ENCODE measurements around the gene AGR2.

AGR2 gene

GRCh38 chr7:16812542-16813231, 7.9 kb upstream of the AGR2 start:
- DNase-seq, result no peak

DNA sequence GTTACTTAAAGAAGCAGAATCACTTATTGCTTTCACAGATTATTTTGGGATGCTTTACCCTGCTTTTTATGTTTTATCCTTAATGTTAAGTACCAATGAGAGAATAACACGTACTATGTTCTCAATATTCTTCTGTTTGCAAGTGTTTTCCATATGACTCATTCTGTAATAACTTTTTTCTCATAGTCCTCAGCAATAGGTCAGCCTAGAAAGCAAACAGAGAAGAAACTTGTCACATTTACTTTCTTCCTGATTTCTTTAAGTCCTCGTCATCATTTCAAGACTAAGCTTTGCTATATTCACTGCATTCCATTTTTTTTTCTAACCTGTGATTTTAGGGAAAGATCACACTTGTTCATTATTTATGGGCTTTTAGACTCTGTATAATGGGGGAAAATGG, 6.8 kb upstream of the AGR2 start:
- DNase-seq, result no peak

DNA sequence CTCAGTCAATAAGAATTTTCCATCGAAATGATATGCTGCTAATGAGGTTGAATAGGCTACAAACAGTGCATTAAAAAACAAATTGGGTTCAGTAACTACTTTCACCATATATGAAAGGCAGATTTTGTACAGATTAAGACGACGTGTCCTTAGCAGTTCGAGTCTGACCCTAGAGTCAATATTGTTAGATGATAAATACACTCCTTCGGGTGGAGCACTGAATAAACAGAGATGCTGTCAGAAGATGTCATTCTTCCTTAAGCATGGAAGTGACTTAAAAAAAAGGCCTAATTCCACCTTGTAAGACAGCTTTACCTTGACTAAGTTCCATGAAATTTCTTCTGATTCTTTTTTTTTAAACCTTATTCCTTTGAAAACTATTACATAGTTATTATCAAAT, 5.8 kb upstream of the AGR2 start:
- no peak for DNase-seq

DNA sequence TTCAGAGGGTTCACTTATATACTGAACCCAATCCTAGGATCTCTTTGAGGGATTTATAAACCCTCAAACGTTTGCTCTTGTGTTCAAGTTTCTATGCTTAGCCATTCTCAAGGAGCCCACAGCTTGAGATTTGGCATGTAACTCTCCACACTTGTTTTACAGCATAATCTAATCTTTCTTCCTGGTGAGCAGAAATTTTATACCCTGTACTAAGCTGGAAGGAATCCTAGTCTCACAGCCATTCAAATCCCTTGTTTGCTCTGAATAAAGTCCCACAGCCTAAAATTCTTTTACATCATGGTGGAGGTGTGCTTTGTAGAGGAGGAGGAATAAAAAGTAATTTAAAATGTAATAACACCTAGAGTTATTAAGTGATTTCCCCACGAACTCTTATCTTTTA, 5.3 kb upstream of the AGR2 start:
- no peak for DNase-seq

DNA sequence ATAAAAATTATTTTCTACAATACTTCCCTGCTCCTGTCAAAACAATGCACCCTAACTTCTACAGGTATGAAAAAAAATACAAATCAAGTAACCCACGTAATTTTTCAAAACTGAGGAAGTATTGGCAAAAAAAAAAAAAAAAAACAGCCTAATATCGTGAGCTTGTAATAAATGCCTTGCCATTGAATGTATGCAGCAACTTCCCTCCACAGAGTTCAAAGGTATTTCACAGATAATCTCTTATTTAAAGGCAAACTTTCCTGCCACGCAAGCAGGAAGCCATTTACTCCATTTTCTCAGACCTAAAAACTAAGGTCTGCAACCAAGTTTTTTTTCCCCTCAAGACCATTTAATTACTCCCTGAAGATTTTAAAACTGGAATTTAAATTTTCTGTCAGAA, 642 bp upstream of the AGR2 start:
- no peak for DNase-seq

- DNase-seq, result no peak
Measured at GRCh38 chr7:16803881-16804673, 722 bp downstream of the AGR2 start.

- no peak for DNase-seq
Measured at GRCh38 chr7:16803125-16803524, 1.7 kb downstream of the AGR2 start.

GRCh38 chr7:16801579-16801978, 3.2 kb downstream of the AGR2 start:
- no peak for DNase-seq

DNA sequence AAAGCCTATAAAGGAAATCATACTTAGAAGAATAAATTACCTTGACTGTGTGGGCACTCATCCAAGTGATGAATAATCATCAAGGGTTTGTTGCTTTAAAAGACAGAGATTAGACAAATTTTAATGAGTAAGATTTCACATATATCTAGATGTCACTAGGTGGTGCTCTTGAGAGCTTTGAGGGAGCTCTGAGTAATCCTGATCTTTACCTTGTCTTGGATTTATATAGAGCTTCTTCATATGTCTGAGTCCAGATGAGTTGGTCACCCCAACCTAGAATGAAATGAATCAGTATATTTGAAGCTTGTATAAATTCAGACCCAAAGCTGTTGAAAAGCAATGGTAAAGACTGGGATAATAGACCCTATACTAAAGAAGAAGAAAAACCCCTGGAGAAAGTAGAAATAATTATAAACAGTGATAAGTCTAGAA, 3.7 kb downstream of the AGR2 start:
- no peak for DNase-seq

DNA sequence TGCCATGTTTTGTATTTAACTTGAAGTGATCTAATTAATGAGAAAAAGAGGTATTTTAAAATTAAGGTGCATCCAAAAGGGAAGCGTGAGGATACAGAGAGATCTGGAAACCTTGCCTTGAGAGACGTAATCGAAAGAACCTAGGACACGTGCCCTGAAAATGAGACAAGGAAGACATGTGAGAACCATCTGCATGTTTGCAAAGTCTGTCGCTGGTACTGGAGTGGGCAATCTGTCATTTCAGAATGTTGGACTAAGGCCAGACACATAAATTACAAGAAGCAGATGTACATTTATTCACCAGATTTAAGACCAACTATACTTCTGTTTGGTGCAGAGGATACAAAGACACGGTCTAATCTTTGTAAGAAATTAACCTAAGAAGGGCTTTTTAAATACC, 9.2 kb downstream of the AGR2 start:
- DNase-seq, result no peak

- no peak for DNase-seq
Measured at GRCh38 chr7:16794986-16795385, 9.8 kb downstream of the AGR2 start.

- DNase-seq, result no peak
Measured at GRCh38 chr7:16791905-16792698, 12.7 kb downstream of the AGR2 start.

DNA sequence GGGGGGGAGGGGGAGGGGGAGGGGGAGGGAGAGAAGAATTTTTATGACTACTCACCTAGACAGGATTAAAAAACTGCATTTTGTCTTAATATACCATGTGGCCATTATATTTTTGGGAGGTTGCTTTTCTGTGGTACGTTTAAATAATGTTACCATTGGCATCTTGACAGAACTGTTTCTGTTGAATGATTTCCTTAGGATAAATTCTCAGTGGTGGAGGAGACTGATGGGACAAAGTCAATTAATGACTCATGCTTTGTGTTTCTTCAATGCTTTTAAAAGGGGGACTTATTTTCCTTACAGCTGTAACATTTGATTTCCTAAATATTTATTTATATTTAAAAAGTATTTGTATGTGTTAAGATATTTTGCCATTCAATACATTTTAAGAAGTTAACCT, 13.7 kb downstream of the AGR2 start:
- no peak for DNase-seq

DNA sequence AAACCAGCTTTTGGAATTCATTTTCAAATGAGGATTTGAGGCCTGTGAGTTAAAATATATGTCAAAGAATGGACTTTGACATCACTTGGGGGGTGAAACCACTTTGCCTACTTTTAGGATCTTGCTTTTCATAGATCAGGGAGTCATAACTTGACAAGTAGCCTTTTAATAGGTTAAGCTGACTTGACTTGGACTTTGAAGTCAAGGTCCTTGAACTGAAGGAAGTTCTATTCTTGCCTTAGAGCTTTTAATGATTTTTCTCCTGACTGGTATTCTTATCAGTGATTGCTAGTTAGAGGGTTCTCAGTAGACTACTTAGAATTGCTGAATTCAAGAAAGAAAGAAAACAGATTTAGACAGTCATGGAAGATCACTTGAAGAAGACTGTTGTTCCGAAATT, 17.7 kb downstream of the AGR2 start:
- DNase-seq, result no peak

DNA sequence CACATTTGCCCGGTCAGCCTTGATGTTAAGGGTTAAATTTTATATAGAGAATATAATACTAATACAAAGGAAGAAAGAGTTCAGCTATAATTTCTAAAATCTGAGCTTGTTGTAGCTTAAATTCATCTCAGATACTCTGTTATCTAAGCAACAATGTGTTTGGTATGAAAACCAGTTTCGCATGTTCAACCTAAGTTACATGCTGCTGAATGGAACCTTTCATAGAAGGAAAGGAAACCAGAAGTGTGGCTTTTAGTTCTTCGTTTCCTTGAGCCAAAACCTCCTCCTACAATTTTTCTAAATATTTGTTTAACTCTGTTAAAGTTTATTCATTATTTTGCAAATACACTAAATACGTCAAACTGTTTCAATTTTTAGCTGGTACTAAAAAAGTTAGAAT, 18.5 kb downstream of the AGR2 start:
- no peak for DNase-seq

DNA sequence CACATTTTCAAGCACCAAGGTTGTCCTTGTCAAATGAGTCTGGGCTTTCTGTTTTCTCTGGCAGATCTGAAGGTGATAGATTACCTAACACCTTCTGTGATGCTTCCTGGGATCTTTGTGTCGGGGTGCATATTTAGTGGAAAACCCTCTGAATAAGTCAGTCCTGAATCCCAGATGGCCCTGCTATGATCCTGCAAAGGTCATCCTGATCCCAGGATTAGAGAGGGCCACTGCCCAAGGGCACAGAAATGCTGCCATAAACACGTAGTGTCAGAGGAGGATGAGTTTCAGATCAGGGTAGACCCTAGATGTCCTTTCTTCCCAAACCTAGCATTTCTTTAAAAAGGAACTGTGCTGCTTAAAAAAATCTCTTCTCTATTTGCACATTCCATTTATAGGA, 19.0 kb downstream of the AGR2 start:
- DNase-seq, result no peak

DNA sequence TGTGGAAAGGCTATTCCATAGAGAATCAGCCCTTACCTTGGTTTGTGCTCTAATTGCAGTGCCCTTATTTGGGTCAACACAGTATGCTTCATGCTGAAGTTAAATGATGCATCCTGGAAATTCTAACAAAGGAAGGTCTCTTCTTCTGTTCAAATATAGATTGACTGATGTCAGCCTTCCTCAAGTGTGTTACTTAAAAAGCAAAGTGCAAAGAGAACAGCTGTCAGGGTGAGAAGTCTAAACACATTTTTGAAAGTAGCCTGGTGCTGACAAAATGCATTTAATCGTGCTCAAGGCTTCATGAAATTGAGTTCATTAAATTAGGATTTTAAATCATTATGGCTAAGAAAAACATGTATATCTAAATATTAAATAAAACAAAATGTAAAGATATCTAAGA, 19.5 kb downstream of the AGR2 start:
- no peak for DNase-seq

DNA sequence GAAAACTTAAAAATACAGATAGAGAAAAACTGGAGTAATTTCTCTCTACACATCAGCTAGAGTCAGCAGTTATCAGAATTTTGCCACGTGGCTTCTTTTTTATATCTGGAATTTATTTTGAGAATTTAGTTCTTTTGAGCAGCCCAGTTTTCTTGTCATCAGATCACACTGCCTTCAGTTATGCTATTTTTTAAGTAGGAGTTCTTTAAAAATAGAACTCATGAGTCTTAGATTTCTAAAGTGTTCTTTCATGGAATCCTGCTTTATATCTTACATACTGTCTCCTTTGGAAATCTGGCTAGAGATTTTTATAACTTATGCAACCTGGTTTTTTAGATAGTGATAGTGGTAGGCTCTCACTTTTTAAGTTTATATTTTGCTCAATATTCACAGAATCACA, 24.2 kb downstream of the AGR2 start:
- DNase-seq, result no peak

DNA sequence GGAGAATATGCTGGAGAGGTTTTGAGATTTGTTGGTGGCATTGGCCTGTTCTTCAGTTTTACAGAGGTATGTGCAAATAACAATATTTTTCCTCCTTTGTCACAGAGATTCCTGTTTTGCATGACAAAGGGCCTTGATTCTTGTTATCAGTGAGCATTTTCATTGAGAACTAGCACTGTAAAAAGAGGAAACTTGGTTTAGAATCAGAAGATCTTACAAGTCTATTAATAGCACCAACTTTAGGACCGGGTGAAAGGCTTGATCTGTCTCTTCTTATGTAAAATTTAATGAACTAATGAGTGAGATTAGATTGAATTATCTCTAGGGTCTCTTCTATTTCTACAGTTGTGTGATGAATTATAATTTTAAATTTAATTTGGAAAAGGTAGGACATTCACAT, 25.7 kb downstream of the AGR2 start:
- DNase-seq, result no peak

GRCh38 chr7:16778476-16778875, 26.3 kb downstream of the AGR2 start:
- DNase-seq, result no peak

DNA sequence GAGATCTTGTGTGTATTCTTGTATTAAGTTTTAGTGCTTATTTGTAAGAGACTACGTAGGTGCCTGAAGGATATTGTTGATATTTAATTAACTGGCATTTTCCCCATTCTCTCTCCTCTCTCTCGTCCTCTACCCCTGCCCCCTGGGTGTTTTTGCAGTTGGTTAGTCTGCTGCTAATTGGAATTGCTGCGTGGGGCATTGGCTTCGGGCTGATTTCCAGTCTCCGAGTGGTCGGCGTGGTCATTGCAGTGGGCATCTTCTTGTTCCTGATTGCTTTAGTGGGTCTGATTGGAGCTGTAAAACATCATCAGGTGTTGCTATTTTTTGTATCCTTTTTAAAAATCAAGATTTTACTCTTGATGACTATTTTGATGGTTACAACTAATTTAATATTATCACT, 28.7 kb downstream of the AGR2 start:
- no peak for DNase-seq

- DNase-seq, result no peak
Measured at GRCh38 chr7:16774986-16775385, 29.8 kb downstream of the AGR2 start.

GRCh38 chr7:16774294-16774693, 30.5 kb downstream of the AGR2 start:
- no peak for DNase-seq

- DNase-seq, result no peak
Measured at GRCh38 chr7:16773884-16774283, 30.9 kb downstream of the AGR2 start.
